Tibial nerve (tissue), 4 donors: ENCODE measurements around the gene CABP1. TPM values are rescaled to one million over a fixed set of nuclear protein-coding genes. Genes with fewer than 3 reads are reported as not detected.

Experiments used
- DNase-seq, 2 donors: peaks; one replicate each; pipeline ENCODE4 v3.0.0-alpha.2; 2019; ENCODE audit warnings: low spot score in 2 of 2
- H3K27ac ChIP-seq, 4 donors: fragments of 200-600 bp; sonication (generic) in 3 of 4; one replicate each; pipeline ENCODE4 v1.5.1; 2017 to 2019; ENCODE audit warnings: mild to moderate bottlenecking in 1 of 4
- H3K27me3 ChIP-seq, 2 donors: fragments of 200-600 bp; sonication (generic) in 1 of 2; one replicate each; pipeline versions ENCODE4 v1.5.1 to v1.6.0; 2017 to 2019
- H3K36me3 ChIP-seq, 3 donors: fragments of 200-600 bp; sonication (generic); one replicate each; pipeline ENCODE4 v1.5.1; 2018 to 2019
- H3K4me1 ChIP-seq, 4 donors: fragments of 200-600 bp; sonication (generic) in 3 of 4; one replicate each; pipeline ENCODE4 v1.5.1; 2017 to 2019
- H3K4me3 ChIP-seq, 4 donors: fragments of 200-600 bp; sonication (generic) in 3 of 4; one replicate each; pipeline ENCODE4 v1.5.1; 2017 to 2019; ENCODE audit warnings: mild to moderate bottlenecking in 1 of 4, moderate library complexity in 1 of 4
- H3K9me3 ChIP-seq, 4 donors: fragments of 200-600 bp; sonication (generic) in 3 of 4; one replicate each; pipeline ENCODE4 v1.5.1; 2017 to 2019
- EP300 ChIP-seq, 2 donors: sonication (generic); formaldehyde crosslinking; IDR thresholded peaks; one replicate each; pipeline ENCODE4 v1.6.1; 2017; ENCODE audit warnings: antibody characterized with exemption in 2 of 2, mild to moderate bottlenecking in 1 of 2
- POLR2A ChIP-seq, 2 donors: fragments of 450-650 bp; IDR thresholded peaks; one replicate each; pipeline ENCODE4 v1.6.1; 2017; ENCODE audit warnings: antibody characterized with exemption in 2 of 2, mild to moderate bottlenecking in 2 of 2, moderate library complexity in 2 of 2
- WGBS, 2 donors: methylation state at CpG; one replicate each; pipeline ENCODE4 v1.1.5; 2018; 5-methylcytosine and 5-hydroxymethylcytosine counted together
- total RNA-seq, 4 donors: library from RNA; depleted of rRNA; stranded (reverse); fragments of >200 nt; gene quantifications; one replicate each; pipeline ENCODE4 v1.1.0, GENCODE V29; 2016
- TF ChIP-seq, protein P1 (sequence below), 5 experiments: fragments of 200-600 bp in 3 of 5; fragments of 450-650 bp in 2 of 5; sonication (generic) in 3 of 5; IDR thresholded peaks; one replicate each; pipeline ENCODE4 v1.5.1; 2016 to 2019; ENCODE audit warnings: antibody characterized with exemption in 5 of 5, mild to moderate bottlenecking in 3 of 5, moderate library complexity in 2 of 5

The CABP1 gene
- total RNA-seq, 4 donors from 2014 or later = 0.21 to 0.22 TPM; not detected in 2

DNA sequence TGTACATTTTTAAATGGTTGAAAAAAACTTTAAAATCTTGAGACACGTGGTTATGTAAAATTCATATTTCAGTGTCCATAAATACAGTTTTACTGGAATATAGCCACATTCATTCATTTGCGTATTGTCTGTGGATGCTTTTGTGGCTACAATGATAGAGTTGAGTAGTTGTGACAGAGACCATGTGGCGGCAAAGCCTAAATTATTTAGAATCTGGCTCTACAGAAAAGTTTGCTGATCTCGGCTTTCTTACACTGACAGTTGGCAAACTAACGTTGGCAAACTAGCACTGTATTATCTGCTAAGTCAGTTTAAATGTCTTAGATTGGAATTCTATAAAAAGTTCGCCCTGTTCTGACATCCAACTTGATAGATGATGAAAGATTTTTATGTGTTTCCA is 72.2 kb downstream of the CABP1 start:
- Histone ChIP-seq H3K4me1 (peaks cover 0 to 34% (median 17%) of the 10 kb centered on the region in 4 donors), H3K36me3 (peaks cover 0 to 41% (median 0%) of the 10 kb centered on the region in 3 donors), H3K27me3 (no peaks in the 10 kb centered on the region), H3K4me3 (no peak overlapping the region), H3K9me3 (no peaks in the 10 kb centered on the region), H3K27ac (no peak overlapping the region)
- WGBS, 2 donors = 61 to 63% methylated on average over 6 of the region's 6 CpGs
- DNase-seq = no peak
- TF ChIP-seq, protein P1, sequence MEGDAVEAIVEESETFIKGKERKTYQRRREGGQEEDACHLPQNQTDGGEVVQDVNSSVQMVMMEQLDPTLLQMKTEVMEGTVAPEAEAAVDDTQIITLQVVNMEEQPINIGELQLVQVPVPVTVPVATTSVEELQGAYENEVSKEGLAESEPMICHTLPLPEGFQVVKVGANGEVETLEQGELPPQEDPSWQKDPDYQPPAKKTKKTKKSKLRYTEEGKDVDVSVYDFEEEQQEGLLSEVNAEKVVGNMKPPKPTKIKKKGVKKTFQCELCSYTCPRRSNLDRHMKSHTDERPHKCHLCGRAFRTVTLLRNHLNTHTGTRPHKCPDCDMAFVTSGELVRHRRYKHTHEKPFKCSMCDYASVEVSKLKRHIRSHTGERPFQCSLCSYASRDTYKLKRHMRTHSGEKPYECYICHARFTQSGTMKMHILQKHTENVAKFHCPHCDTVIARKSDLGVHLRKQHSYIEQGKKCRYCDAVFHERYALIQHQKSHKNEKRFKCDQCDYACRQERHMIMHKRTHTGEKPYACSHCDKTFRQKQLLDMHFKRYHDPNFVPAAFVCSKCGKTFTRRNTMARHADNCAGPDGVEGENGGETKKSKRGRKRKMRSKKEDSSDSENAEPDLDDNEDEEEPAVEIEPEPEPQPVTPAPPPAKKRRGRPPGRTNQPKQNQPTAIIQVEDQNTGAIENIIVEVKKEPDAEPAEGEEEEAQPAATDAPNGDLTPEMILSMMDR (IDR thresholded peaks at IDR 0.05) = no peak
- TF ChIP-seq EP300 (IDR thresholded peaks at IDR 0.05) = no peak
- TF ChIP-seq POLR2A (IDR thresholded peaks at IDR 0.05) = no peak

DNA sequence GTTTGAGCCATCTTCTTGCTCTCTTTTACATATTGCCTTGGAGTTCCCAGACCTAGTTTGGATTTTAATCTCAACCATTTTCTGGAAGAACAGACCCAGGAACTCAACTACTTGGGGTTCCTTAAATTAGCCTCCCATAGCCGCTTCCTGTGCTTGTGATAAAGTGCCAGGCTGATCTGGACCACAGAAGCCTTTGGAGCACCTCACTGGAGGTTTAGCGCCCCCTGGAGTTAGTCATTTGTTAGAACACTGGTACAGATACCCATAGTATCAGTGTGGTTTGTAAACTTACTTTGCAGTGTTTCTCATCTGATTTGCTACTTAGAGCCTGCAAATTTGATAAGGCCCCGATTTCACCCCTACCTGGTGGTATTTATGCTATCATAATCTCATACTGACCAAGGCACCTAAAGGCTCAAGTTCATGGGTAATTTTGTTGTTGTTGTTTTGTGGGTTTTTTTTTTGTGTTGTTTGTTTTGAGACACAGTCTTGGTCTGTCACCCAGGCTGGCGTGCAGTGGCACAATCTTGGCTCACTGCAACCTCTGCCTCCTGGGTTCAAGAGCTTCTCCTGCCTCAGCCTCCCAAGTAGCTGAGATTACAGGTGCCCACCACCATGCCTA is 73.5 kb downstream of the CABP1 start:
- Histone ChIP-seq H3K27ac (no peak overlapping the region), H3K4me1 (peaks cover 0 to 34% (median 17%) of the 10 kb centered on the region in 4 donors), H3K9me3 (no peaks in the 10 kb centered on the region), H3K27me3 (no peaks in the 10 kb centered on the region), H3K36me3 (peaks cover 0 to 55% (median 5%) of the 10 kb centered on the region in 3 donors), H3K4me3 (no peak overlapping the region)
- WGBS, 2 donors = 17 to 28% methylated on average over 4 of the region's 4 CpGs
- DNase-seq = peak; percentile 23 to 90
- TF ChIP-seq, protein P1 (IDR thresholded peaks at IDR 0.05) = peak; percentile 70 to 81 (median 79)
- TF ChIP-seq POLR2A (IDR thresholded peaks at IDR 0.05) = no peak

Other genes starting within 250 kb of the CABP1 start
- 100 to 1,000 TPM; 458 to 661 (median 570) TPM for gene COX6A1, start 202.5 kb upstream of the CABP1 start, total RNA-seq
- gene TRIAP1, start 194.2 kb upstream of the CABP1 start, total RNA-seq = 10 to 100 TPM in 1 of 4 donors, 1 to 10 TPM in 3; 2.4 to 17.0 (median 7.0) TPM
- 10 to 100 TPM; 21.0 to 37.3 (median 29.2) TPM for gene GATC, start 194.2 kb upstream of the CABP1 start, total RNA-seq
- gene SRSF9, start 170.9 kb upstream of the CABP1 start, total RNA-seq = 10 to 100 TPM; 66.6 to 90.6 (median 77.1) TPM
- gene DYNLL1, start 144.5 kb upstream of the CABP1 start, total RNA-seq = 100 to 1,000 TPM; 175 to 306 (median 258) TPM
- 10 to 100 TPM; 21.6 to 23.7 (median 23.4) TPM for gene COQ5, start 111.5 kb upstream of the CABP1 start, total RNA-seq
- gene RNF10, start 106.3 kb upstream of the CABP1 start, total RNA-seq = 100 to 1,000 TPM; 201 to 306 (median 264) TPM
- gene POP5, start 59.2 kb upstream of the CABP1 start, total RNA-seq = 10 to 100 TPM; 32.6 to 57.6 (median 51.7) TPM
- 10 to 100 TPM; 42.6 to 67.8 (median 58.6) TPM for gene MLEC, start 46.5 kb downstream of the CABP1 start, total RNA-seq
- gene UNC119B, start 69.8 kb downstream of the CABP1 start, total RNA-seq = 10 to 100 TPM; 20.4 to 27.1 (median 22.1) TPM
- 10 to 100 TPM; 24.7 to 53.4 (median 34.3) TPM for gene ACADS, start 85.2 kb downstream of the CABP1 start, total RNA-seq